Measurements from ENCODE around the gene GNA15.

GNA15 gene

DNA sequence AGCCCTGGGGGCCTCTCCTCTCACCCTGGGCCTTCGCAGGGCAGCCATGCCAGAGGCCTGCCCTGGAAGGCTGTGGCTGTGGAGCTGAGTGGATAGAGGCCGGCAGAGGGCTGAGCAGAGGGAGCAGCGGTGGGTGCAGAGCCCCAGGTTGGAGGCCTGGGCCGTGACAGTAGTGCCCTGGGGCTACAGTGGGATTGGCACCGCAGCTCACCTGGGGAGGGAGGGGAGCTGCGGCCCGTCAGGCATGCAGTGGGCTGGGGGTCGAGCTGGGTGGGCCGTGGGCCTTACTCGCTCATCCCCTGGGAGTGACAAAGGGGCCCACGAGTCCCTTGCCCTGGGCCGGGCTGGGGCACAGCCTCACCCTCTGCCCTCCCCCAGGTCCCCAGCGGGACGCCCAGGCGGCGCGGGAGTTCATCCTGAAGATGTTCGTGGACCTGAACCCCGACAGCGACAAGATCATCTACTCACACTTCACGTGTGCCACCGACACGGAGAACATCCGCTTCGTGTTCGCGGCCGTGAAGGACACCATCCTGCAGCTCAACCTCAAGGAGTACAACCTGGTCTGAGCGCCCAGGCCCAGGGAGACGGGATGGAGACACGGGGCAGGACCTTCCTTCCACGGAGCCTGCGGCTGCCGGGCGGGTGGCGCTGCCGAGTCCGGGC is 15.1 kb upstream of the GNA15 start:
- no peaks in the 10 kb centered on the region for H3K9me3 ChIP-seq (ENCODE audit: low read length)
- H3K4me1 ChIP-seq (ENCODE audit: insufficient read depth, low read length), result peaks cover 5% of the 10 kb centered on the region
- H3K27me3 ChIP-seq (ENCODE audit: insufficient read depth, low read length), result no peaks in the 10 kb centered on the region
- H3K4me3 ChIP-seq (ENCODE audit: low read length), result no peak overlapping the region
- no peak overlapping the region for H2AFZ ChIP-seq (ENCODE audit: low read depth, low read length)
- peaks cover 20% of the 10 kb centered on the region for H3K36me3 ChIP-seq (ENCODE audit: insufficient read depth, low read length)

DNA sequence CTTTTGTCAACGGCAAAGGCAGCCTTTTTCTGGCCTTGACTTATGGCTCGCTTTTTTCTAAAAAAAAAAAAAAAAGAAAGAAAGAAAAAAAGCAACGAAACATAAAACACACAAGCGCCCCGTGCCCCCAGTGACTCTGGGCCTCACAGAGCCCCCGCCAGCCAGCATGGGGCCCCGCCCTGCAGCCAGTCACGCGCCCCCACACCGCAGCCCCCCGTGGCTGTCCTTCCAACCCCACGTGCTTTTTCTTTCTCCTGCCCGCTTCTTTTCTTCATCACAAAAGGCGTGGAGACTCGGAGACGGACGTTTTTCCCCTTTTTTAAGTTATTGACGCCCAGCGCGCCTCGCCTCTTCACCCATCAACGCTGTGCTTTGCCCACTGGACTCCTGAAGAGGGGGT is 14.4 kb upstream of the GNA15 start:
- Histone ChIP-seq H3K9me3 (ENCODE audit: low read length) (no peaks in the 10 kb centered on the region), H3K4me1 (ENCODE audit: insufficient read depth, low read length) (peaks cover 5% of the 10 kb centered on the region), H3K36me3 (ENCODE audit: insufficient read depth, low read length) (peaks cover 20% of the 10 kb centered on the region), H3K27me3 (ENCODE audit: insufficient read depth, low read length) (no peaks in the 10 kb centered on the region), H2AFZ (ENCODE audit: low read depth, low read length) (no peak overlapping the region), H3K4me3 (ENCODE audit: low read length) (no peak overlapping the region)

DNA sequence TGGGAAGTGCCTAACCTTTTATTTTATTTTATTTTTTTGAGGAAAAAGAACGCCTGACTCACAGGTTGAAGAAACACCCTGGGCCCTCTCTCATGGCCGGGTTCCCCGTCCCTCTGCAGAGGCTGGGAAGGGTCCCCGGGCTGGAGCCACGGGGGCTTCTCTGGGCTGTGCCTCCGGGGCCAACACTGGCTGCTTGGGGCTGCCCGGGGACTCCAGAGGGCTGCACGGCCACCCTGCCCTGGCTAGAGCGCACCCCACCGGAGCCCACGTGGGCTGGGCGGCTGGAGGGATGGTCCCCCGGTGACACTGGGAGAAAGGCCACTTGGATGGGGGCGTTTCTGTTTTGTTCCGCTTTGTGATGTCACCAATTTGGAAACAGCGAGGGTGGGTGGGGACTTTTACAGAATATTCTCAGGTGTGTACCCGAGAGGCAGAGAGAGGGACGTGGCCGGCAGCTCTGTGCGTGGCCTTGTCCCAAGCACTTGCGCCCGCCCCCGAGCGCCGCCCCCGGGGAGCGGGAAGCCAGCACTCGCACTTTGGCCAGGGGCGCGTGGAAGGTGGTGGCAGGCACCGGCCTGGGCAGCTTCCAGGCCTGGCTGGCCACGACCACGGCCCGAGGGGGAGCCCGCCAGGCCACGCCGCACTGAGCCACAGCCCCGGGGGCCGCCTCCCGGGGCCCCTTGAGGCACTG is 13.9 kb upstream of the GNA15 start:
- peaks cover 5% of the 10 kb centered on the region for H3K4me1 ChIP-seq (ENCODE audit: insufficient read depth, low read length)
- H3K9me3 ChIP-seq (ENCODE audit: low read length), result no peaks in the 10 kb centered on the region
- H3K36me3 ChIP-seq (ENCODE audit: insufficient read depth, low read length), result peaks cover 17% of the 10 kb centered on the region
- no peak overlapping the region for H2AFZ ChIP-seq (ENCODE audit: low read depth, low read length)
- no peaks in the 10 kb centered on the region for H3K27me3 ChIP-seq (ENCODE audit: insufficient read depth, low read length)
- H3K4me3 ChIP-seq (ENCODE audit: low read length), result no peak overlapping the region

DNA sequence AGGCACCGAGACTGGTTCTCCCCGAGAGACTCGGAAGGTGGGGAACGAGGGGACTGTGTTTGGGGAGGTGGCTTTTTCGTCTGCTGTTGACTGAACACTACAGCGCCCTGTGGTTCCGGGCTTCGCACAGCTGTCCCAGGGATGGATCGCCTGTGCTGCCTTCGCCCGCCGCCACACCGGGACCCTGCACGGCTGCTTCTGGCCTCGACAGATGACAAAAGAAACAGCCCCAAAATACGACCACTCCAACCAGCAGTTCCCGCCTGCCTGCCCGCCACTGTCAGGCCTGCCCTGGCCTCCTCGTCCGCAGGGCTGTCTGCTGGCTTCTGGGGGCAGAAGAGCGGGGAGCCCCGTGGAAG is 13.3 kb upstream of the GNA15 start:
- no peak overlapping the region for H2AFZ ChIP-seq (ENCODE audit: low read depth, low read length)
- no peaks in the 10 kb centered on the region for H3K27me3 ChIP-seq (ENCODE audit: insufficient read depth, low read length)
- H3K4me3 ChIP-seq (ENCODE audit: low read length), result no peak overlapping the region
- H3K9me3 ChIP-seq (ENCODE audit: low read length), result no peaks in the 10 kb centered on the region
- peaks cover 17% of the 10 kb centered on the region for H3K36me3 ChIP-seq (ENCODE audit: insufficient read depth, low read length)
- peaks cover 5% of the 10 kb centered on the region for H3K4me1 ChIP-seq (ENCODE audit: insufficient read depth, low read length)

DNA sequence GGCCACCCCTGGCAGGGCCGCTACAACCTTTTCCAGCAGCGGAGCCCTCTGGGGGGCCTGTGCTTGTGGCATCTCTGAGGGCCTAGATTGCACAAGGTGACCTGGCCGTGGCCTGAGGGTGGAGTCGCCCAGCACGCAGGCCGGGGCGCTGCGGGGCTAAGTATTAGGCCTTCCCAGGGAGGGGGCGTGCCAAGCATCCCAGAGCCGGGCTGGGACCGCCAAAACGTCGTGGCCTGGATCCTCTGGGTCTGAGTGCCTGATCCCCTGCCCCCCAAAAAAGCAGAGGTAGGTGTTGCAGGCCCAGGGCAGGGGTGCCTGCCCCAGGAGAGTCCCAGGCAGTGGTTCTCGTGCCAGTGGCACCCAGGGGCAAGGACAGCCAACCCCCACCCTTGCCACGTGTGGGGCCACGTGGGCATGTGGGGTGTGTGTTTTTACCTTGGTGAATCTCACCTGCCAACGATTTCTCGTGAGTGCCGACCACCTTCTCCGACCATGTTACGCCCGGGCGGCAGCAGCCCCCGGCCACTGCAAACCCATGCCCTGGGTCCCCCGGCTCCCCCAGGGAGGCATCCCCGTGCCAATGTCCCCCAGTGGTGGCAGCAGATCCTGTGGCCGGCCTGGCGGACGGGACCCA is 12.6 kb upstream of the GNA15 start:
- H3K9me3 ChIP-seq (ENCODE audit: low read length), result no peaks in the 10 kb centered on the region
- H2AFZ ChIP-seq (ENCODE audit: low read depth, low read length), result no peak overlapping the region
- H3K4me3 ChIP-seq (ENCODE audit: low read length), result no peak overlapping the region
- H3K27me3 ChIP-seq (ENCODE audit: insufficient read depth, low read length), result no peaks in the 10 kb centered on the region
- peaks cover 15% of the 10 kb centered on the region for H3K36me3 ChIP-seq (ENCODE audit: insufficient read depth, low read length)
- peaks cover 5% of the 10 kb centered on the region for H3K4me1 ChIP-seq (ENCODE audit: insufficient read depth, low read length)

DNA sequence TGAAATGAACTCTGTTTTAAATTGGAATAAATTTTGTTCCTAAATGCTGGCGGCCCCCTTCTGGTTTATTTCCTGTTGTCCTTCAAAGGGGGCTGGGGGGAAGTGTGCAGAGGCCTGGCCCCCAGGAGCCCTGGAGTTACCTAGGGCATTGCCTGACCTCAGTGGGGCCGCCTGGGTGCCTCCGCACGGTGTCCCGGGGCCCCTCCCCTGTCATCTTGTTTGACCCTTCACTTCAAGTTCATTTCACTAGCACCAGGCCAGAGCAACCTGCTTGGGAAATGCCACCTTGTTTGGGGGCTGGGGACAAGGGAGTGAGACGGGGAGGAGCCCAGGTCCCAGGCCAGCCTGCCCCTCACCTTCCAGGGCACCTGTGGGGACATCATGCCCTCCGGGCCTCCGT is 11.9 kb upstream of the GNA15 start:
- H3K9me3 ChIP-seq (ENCODE audit: low read length), result no peaks in the 10 kb centered on the region

DNA sequence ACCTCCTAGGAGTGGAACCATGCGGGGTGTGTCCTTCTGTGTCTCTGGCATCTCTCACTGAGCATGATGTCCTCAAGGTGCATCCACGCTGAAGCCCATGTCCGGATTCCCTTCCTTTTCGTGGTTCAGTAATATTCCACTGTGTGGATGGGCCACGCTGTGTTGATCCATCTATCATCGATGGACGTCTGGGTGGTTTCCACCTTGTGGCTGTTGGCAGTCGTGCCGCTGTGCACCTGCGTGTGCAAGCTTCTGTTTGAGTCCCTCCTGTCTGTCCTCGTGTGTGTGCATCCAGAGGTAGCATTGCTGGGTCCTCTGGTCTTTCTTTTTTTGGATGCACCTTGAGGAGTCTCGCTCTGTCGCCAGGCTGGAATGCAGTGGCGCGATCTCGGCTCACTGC is 11.2 kb upstream of the GNA15 start:
- Histone ChIP-seq H3K9me3 (ENCODE audit: low read length) (no peaks in the 10 kb centered on the region), H3K27me3 (ENCODE audit: insufficient read depth, low read length) (no peaks in the 10 kb centered on the region), H3K4me1 (ENCODE audit: insufficient read depth, low read length) (peaks cover 5% of the 10 kb centered on the region), H3K4me3 (ENCODE audit: low read length) (no peak overlapping the region), H3K36me3 (ENCODE audit: insufficient read depth, low read length) (peaks cover 11% of the 10 kb centered on the region), H2AFZ (ENCODE audit: low read depth, low read length) (no peak overlapping the region)

More for the DNA sequence above, 11.9 kb upstream of the GNA15 start:
- Histone ChIP-seq H3K4me3 (ENCODE audit: low read length) (no peak overlapping the region), H2AFZ (ENCODE audit: low read depth, low read length) (no peak overlapping the region), H3K4me1 (ENCODE audit: insufficient read depth, low read length) (peaks cover 5% of the 10 kb centered on the region), H3K36me3 (ENCODE audit: insufficient read depth, low read length) (peaks cover 11% of the 10 kb centered on the region), H3K27me3 (ENCODE audit: insufficient read depth, low read length) (no peaks in the 10 kb centered on the region)

DNA sequence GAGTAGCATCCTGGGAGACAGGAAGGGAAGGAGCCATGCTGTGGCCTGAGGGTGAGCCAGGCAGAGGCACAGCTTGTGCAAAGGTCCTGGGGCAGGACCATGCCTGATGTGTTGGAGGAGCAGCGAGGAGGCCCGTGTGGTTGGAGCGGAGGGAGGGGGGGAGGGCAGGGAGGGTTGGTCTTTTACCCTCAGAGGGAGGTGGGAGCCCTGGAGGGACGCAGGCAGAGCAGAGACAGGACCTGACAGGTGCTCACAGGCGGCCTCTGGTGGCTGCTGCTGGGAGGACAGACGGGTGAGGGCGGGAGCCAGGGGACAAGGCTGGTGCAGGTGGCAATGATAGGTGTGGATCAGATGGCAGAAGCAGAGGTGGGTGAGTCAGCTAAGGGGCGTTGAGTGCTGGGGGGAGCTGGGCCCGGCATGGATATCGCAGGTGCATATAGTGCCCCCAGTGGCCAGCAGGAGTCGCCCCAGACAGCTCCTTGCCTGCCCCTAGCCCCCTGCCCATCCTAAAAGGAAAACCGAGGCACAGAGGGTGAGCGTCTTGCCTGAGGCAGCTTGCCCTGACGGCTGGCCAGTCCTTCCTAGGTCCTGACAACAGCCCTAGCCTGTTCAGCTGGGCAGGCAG is 9.8 kb upstream of the GNA15 start:
- no peaks in the 10 kb centered on the region for H3K9me3 ChIP-seq (ENCODE audit: low read length)
- H3K27me3 ChIP-seq (ENCODE audit: insufficient read depth, low read length), result no peaks in the 10 kb centered on the region

DNA sequence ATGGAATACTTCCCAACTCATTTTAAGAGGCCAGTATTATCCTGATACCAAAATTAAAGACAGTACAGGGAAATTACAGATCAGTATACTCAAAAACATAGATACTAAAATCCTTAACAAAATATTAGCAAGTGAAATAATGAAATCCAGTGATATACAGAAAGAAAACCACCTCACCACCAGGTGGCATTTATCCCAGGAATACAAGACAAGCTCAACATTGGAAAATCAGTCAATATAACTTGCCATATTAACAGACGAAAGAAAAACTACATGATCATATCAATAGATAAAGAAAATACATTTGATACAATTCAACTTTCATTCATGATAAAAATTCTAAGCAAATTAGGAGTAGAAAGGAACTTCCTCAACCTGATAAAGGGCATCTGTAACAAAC is 6.7 kb upstream of the GNA15 start:
- H3K9me3 ChIP-seq (ENCODE audit: low read length), result no peaks in the 10 kb centered on the region
- no peak overlapping the region for H2AFZ ChIP-seq (ENCODE audit: low read depth, low read length)
- no peaks in the 10 kb centered on the region for H3K27me3 ChIP-seq (ENCODE audit: insufficient read depth, low read length)
- H3K36me3 ChIP-seq (ENCODE audit: insufficient read depth, low read length), result no peaks in the 10 kb centered on the region
- H3K4me3 ChIP-seq (ENCODE audit: low read length), result no peak overlapping the region
- no peaks in the 10 kb centered on the region for H3K4me1 ChIP-seq (ENCODE audit: insufficient read depth, low read length)

More for the DNA sequence above, 9.8 kb upstream of the GNA15 start:
- Histone ChIP-seq H3K4me1 (ENCODE audit: insufficient read depth, low read length) (peaks cover 3% of the 10 kb centered on the region), H2AFZ (ENCODE audit: low read depth, low read length) (no peak overlapping the region), H3K36me3 (ENCODE audit: insufficient read depth, low read length) (peaks cover 11% of the 10 kb centered on the region), H3K4me3 (ENCODE audit: low read length) (no peak overlapping the region)

DNA sequence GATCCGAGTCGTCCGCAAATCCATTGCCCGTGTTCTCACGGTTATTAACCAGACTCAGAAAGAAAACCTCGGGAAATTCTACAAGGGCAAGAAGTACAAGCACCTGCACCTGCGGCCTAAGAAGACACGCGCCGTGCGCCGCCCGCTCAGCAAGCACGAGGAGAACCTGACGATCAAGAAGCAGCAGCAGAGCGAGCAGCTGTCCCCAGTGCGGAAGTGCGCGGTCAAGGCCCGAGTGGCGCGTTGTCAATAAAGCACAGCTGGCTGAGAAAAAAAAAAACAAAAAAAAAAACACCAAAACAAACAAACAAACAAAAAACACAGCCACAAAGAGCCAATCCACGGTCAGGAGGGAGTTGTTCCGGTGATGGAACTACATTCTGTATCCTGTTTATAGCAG is 4.7 kb upstream of the GNA15 start:
- Histone ChIP-seq H3K4me3 (ENCODE audit: low read length) (no peak overlapping the region), H3K27me3 (ENCODE audit: insufficient read depth, low read length) (no peaks in the 10 kb centered on the region), H2AFZ (ENCODE audit: low read depth, low read length) (no peak overlapping the region), H3K9me3 (ENCODE audit: low read length) (no peaks in the 10 kb centered on the region), H3K36me3 (ENCODE audit: insufficient read depth, low read length) (no peaks in the 10 kb centered on the region), H3K4me1 (ENCODE audit: insufficient read depth, low read length) (no peaks in the 10 kb centered on the region)

DNA sequence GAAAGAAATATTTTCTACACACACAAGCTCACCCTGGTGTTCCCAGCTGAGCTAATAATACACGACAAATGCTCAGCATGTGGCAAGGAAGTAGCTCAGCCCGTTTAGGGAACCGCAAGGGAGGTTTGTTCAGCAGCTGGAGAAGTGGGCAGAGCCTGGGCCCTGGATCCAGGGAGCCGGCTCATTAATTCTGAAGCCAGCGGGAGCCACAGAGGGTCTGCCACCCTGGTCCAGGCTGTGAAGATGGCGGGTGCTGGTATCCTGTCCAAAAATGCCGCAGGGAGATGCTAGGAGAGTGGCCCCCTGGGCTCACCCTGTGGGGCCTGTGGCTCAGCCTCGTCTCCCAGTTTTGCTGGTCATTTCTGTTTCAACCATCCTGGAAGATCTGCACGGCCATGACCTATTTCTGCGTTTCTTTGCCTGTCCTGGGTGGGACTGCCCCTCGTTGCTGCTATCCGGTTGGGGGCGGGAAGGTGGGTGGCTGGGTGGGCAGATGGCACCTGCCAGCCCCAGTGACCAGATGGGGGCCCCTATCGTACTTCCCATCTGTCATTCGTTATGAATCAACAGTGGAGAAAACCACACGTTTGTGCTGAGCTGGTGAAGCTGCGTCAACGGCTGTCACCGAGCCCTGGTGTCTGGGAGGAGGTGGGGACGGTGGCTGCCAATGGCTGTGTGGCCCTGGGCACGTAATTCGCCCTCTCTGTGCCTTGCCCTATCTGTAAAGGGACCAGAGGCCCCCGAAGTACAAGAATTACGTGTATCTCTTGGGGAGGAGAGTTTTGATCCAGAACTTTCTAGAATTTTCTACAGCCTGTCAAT is 2.7 kb upstream of the GNA15 start:
- Histone ChIP-seq H3K4me3 (ENCODE audit: low read length) (no peak overlapping the region), H2AFZ (ENCODE audit: low read depth, low read length) (no peak overlapping the region), H3K27me3 (ENCODE audit: insufficient read depth, low read length) (no peaks in the 10 kb centered on the region), H3K36me3 (ENCODE audit: insufficient read depth, low read length) (no peaks in the 10 kb centered on the region), H3K9me3 (ENCODE audit: low read length) (no peaks in the 10 kb centered on the region), H3K4me1 (ENCODE audit: insufficient read depth, low read length) (no peaks in the 10 kb centered on the region)

DNA sequence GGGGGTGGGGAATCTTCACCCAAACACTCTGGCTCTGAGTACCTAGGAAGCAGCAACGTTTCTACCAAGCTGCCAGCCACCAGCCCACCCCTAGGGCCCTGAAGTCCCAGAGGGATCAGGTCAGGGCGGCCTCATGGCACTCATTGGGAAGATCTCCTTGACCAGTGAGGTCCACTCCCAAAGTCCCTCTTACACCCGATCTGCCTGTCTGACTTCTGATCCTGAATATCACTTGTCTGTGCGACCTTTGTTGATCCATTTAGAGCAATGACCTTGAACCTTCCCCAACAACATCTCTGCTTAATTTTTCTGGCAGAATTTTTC is 2.1 kb upstream of the GNA15 start:
- H2AFZ ChIP-seq (ENCODE audit: low read depth, low read length), result no peak overlapping the region
- H3K4me1 ChIP-seq (ENCODE audit: insufficient read depth, low read length), result no peaks in the 10 kb centered on the region
- H3K9me3 ChIP-seq (ENCODE audit: low read length), result no peaks in the 10 kb centered on the region
- no peaks in the 10 kb centered on the region for H3K36me3 ChIP-seq (ENCODE audit: insufficient read depth, low read length)
- H3K4me3 ChIP-seq (ENCODE audit: low read length), result no peak overlapping the region
- no peaks in the 10 kb centered on the region for H3K27me3 ChIP-seq (ENCODE audit: insufficient read depth, low read length)

DNA sequence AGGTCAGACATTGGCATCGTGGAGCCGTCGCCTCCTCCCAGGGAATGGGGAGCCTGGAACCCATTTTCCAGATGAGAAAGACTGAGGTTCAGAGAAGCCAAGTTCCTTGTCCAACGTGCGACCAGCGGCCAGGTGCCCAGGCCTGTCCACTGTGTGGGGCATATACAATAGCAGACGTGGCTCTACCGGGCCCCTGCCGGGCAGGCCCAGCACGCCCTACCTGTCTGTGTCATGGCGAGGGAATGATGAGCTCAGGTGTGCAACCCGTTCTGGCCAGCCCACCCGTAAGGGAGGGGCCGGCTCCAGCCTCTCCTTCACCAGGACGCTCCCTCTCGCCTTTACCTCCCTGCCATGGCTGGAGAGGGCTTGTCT is 837 bp downstream of the GNA15 start:
- Histone ChIP-seq H3K4me1 (ENCODE audit: insufficient read depth, low read length) (no peaks in the 10 kb centered on the region), H2AFZ (ENCODE audit: low read depth, low read length) (no peak overlapping the region), H3K9me3 (ENCODE audit: low read length) (no peaks in the 10 kb centered on the region), H3K27me3 (ENCODE audit: insufficient read depth, low read length) (no peaks in the 10 kb centered on the region), H3K36me3 (ENCODE audit: insufficient read depth, low read length) (no peaks in the 10 kb centered on the region), H3K4me3 (ENCODE audit: low read length) (no peak overlapping the region)
